SU-DHL-6 (cell line): ENCODE results near the gene CTRB1.
"Not testable (repeated sequence)": the region's sequence is repeated elsewhere in the genome, so short reads cannot be mapped to it uniquely, and the experiment has no call there.

Experiments used
- H2AFZ ChIP-seq: fragments of 200-600 bp; sonication (generic); 2 replicates; pipeline ENCODE4 v1.6.1; 2014; ENCODE audit warnings: low read depth, mild to moderate bottlenecking, moderate library complexity, mixed read lengths, antibody characterized with exemption, low read length; ENCODE audit not compliant: severe bottlenecking
- H3F3A ChIP-seq: fragments of 200-600 bp; shearing (Covaris generic); 2 replicates; pipeline ENCODE4 v1.6.0; 2016; ENCODE audit warnings: antibody characterized with exemption, mild to moderate bottlenecking; ENCODE audit not compliant: insufficient read depth
- H3K27ac ChIP-seq: fragments of 200-600 bp; sonication (generic); 2 replicates; pipeline ENCODE4 v1.5.1; 2016; ENCODE audit warnings: low read depth, mild to moderate bottlenecking, low read length, moderate library complexity, mixed read lengths
- H3K27me3 ChIP-seq: fragments of 200-600 bp; sonication (generic), shearing (Covaris generic); 2 replicates; pipeline ENCODE4 v1.6.0; 2014; ENCODE audit warnings: mild to moderate bottlenecking, low read length
- H3K36me3 ChIP-seq: fragments of 200-600 bp; sonication (generic); 2 replicates; pipeline ENCODE4 v1.6.1; 2014; ENCODE audit warnings: mild to moderate bottlenecking, low read length, mixed read lengths
- H3K4me2 ChIP-seq: fragments of 300-600, 200-600 bp; shearing (Covaris generic), sonication (generic); 2 replicates; pipeline ENCODE4 v1.6.0; 2014; ENCODE audit warnings: low read length, low read depth, mild to moderate bottlenecking; ENCODE audit not compliant: poor library complexity, severe bottlenecking
- H3K4me3 ChIP-seq: fragments of 200-600 bp; sonication (generic); 2 replicates; pipeline ENCODE4 v1.5.1; 2014; ENCODE audit warnings: antibody characterized with exemption, low read length, mild to moderate bottlenecking, mixed read lengths; ENCODE audit not compliant: insufficient read depth, poor library complexity, severe bottlenecking
- H3K79me2 ChIP-seq: fragments of 200-600 bp; sonication (generic); 2 replicates; pipeline ENCODE4 v1.6.1; 2014; ENCODE audit warnings: mild to moderate bottlenecking, low read length, moderate library complexity; ENCODE audit not compliant: insufficient read depth
- H3K9ac ChIP-seq: fragments of 200-600 bp; sonication (generic); 2 replicates; pipeline ENCODE4 v1.7.0; 2014; ENCODE audit warnings: mild to moderate bottlenecking, low read length
- H3K9me2 ChIP-seq: fragments of 200-600 bp; sonication (generic); replicated peaks from 2 replicates; pipeline ENCODE4 v1.6.1; 2014; ENCODE audit warnings: low read length; ENCODE audit not compliant: insufficient read depth
- H3K9me3 ChIP-seq: fragments of 200-600 bp; sonication (generic); 2 replicates; pipeline ENCODE4 v1.6.1; 2014; ENCODE audit warnings: low read length, mixed read lengths; ENCODE audit not compliant: insufficient read depth
- H4K20me1 ChIP-seq: fragments of 200-600 bp; sonication (generic); 2 replicates; pipeline ENCODE4 v1.6.1; 2014; ENCODE audit warnings: low read depth, mild to moderate bottlenecking, antibody characterized with exemption, low read length, moderate library complexity, mixed read lengths
- EZH2phosphoT487 ChIP-seq: fragments of 200-600 bp; sonication (generic), shearing (Covaris generic); conservative IDR thresholded peaks from 2 replicates; pipeline ENCODE4 v1.6.1; 2018; ENCODE audit warnings: mild to moderate bottlenecking, antibody characterized with exemption, low read length, moderate library complexity, mixed read lengths
- TF ChIP-seq, protein P1 (sequence below): fragments of 200-600 bp; sonication (generic); IDR thresholded peaks from one replicate; pipeline ENCODE4 v1.5.1; 2017; ENCODE audit warnings: antibody characterized with exemption, mild to moderate bottlenecking, low read length, moderate library complexity; ENCODE audit not compliant: insufficient read depth, poor library complexity, severe bottlenecking

The CTRB1 gene

DNA sequence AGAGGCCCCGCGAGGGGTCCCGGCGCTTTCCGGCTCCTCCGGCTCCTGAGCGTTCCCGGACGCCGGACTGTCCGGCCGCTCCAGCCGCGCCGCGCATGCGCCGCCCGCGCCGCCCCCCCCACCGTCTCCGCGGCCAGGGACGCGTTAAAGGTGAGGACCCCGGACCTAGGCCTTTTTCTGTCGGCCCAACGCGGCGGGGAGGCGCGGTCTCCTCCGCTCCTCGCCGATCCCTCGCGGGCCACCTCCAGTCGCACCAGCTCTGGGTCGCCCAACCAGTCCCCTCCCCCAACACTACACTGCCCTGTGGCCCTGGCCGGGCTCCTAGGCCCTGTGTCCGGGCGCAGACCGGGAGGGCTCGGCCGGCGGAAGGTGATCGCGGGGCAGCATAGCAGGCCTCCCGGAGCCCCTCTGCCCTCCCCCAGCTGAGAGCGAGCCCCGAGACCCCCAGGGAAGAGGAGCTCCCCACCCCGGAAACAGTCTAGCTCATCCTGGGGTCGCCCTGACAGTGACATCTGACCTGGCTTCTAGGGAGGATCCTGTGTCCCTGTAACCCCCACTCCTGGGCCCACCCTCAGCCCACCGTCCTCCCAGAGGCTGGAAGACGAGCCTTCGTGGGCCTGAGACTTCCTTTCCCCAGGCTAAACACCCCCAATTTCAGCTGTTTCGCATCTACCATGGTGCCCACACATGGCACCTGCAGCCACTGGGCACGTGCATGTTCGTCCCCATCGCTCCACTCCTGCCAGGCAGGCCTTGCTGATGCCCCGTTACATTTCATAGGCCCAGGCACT lies 47.3 kb downstream of the CTRB1 start:
- H3K79me2 ChIP-seq = no peaks in the 10 kb centered on the region
- peak overlapping the region; percentile 54 for H2AFZ ChIP-seq
- no peak overlapping the region for H3K27ac ChIP-seq

DNA sequence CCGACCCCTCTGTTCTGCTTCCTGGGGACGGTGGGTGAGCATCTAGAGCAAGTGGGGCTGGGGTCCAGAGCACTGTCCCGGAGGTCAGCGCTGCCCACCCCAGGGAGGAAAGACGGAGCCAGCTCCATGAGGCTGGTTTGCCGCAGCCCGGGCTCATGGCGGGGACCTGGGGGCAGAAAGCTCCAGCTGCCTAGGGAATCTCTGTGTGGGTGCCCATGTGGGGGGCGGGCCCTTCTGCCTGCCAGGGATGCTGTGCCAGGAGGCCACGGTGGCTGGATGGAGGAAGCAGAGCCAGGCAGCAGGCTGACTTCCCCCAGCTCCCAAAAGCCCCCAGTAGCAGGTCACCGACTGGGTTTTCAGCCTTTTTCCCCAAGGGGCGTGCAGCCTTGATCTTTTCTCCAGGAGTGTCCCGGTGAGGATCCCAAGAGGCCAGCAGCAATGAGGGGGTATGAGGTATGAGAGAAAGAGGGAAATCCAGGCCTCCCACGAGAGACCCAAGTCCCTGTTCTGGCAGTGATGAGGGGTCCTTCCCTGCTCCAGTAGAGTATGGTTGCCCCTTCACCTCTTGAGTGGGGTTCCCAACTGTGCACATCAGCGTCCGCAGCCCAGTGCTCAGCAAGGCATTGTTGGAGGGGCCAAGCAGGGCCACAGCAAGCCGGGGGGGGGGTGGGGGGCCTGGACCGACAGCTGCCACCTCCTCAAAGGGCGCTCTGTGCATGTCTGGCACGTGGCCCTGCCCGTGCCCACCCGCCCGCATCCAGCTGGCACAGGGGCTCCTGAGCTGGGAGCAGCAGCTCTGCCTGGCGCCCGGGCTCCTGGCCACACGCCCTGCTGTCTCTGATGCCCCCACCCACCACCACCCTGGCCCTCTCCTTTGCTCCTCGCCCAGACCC lies 48.2 kb downstream of the CTRB1 start:
- H3K4me2 ChIP-seq = no peak overlapping the region
- no peak overlapping the region for H3K9ac ChIP-seq
- no peak overlapping the region for H2AFZ ChIP-seq
- no peaks in the 10 kb centered on the region for H3F3A ChIP-seq
- H3K9me2 ChIP-seq = no peaks in the 10 kb centered on the region
- no peaks in the 10 kb centered on the region for H3K27me3 ChIP-seq
- no peak overlapping the region for H3K27ac ChIP-seq
- H4K20me1 ChIP-seq = no peaks in the 10 kb centered on the region
- no peaks in the 10 kb centered on the region for H3K79me2 ChIP-seq
- H3K9me3 ChIP-seq = no peaks in the 10 kb centered on the region
- H3K36me3 ChIP-seq = no peaks in the 10 kb centered on the region
- TF ChIP-seq EZH2phosphoT487 = no peak
- TF ChIP-seq, protein P1, sequence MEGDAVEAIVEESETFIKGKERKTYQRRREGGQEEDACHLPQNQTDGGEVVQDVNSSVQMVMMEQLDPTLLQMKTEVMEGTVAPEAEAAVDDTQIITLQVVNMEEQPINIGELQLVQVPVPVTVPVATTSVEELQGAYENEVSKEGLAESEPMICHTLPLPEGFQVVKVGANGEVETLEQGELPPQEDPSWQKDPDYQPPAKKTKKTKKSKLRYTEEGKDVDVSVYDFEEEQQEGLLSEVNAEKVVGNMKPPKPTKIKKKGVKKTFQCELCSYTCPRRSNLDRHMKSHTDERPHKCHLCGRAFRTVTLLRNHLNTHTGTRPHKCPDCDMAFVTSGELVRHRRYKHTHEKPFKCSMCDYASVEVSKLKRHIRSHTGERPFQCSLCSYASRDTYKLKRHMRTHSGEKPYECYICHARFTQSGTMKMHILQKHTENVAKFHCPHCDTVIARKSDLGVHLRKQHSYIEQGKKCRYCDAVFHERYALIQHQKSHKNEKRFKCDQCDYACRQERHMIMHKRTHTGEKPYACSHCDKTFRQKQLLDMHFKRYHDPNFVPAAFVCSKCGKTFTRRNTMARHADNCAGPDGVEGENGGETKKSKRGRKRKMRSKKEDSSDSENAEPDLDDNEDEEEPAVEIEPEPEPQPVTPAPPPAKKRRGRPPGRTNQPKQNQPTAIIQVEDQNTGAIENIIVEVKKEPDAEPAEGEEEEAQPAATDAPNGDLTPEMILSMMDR = no peak
- H3K4me3 ChIP-seq = no peak overlapping the region

More for the DNA sequence above, 47.3 kb downstream of the CTRB1 start:
- Histone ChIP-seq H4K20me1 (no peaks in the 10 kb centered on the region), H3K9me3 (no peaks in the 10 kb centered on the region), H3K9ac (peak overlapping the region; percentile 50; the same call in 1 of the 2 replicates), H3K4me2 (peak overlapping the region; percentile 42), H3K27me3 (no peaks in the 10 kb centered on the region), H3F3A (no peaks in the 10 kb centered on the region), H3K4me3 (peak overlapping the region; percentile 51), H3K36me3 (no peaks in the 10 kb centered on the region), H3K9me2 (no peaks in the 10 kb centered on the region)
- no peak for TF ChIP-seq EZH2phosphoT487
- TF ChIP-seq, protein P1 = no peak

DNA sequence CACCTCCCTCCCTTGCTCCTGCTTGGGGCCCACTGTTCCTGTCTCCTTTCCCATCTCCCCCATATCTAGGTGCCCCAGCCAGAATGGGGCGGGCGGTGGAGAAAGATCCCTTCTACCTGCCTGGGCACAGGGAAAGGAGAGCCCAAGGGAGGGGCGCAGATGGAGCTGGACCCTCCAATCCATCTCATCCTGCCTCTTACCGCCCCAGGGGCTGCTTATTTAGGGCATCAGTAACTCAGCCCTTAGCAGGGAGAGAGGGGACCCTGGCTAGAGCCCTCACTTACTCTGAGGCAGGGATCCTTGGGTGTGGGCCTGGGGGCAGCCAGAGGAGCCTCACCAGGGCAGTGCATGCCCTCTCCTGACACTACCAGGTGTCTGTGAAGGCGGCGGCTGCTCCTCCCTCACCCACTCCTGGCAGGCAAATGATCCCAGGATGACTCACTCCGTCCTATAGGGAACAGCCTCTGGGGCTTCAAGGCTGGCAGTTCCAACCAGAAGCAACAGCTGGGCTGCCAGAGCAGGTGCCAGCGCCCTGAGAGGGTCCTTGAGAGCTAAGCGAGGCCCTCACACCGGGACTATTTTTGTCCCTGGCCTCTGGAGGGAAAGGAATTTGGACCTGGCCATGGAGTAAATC lies 49.0 kb downstream of the CTRB1 start:
- no peak for TF ChIP-seq EZH2phosphoT487
- TF ChIP-seq, protein P1 = no peak
- H3K9me3 ChIP-seq = no peaks in the 10 kb centered on the region
- H3K27me3 ChIP-seq = no peaks in the 10 kb centered on the region
- H4K20me1 ChIP-seq = no peaks in the 10 kb centered on the region
- H3K36me3 ChIP-seq = no peaks in the 10 kb centered on the region
- H2AFZ ChIP-seq = no peak overlapping the region
- H3K9me2 ChIP-seq = no peaks in the 10 kb centered on the region
- H3F3A ChIP-seq = no peaks in the 10 kb centered on the region
- H3K27ac ChIP-seq = no peak overlapping the region
- no peaks in the 10 kb centered on the region for H3K79me2 ChIP-seq
- H3K4me2 ChIP-seq = no peak overlapping the region
- no peak overlapping the region for H3K4me3 ChIP-seq
- no peak overlapping the region for H3K9ac ChIP-seq

DNA sequence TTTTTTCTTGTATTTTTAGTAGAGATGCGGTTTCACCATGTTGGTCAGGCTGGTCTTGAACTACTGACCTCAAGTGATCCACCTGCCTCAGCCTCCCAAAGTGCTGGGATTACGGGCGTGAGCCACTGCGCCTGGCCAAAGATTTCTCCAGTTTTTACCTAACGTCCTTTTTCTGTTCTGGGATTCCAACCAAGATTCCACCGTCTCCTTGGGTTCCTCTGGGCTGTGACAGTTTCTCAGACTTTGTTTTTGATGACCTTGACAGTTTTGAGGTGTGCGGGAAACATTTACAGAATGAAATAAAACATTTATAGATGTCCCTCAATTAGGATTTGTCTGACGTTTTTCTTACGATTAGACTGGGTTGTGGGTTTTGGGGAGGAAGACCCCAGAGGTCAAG lies 50.6 kb downstream of the CTRB1 start:
- not testable (repeated sequence) for H3K79me2 ChIP-seq, H3F3A ChIP-seq, H2AFZ ChIP-seq, H3K27ac ChIP-seq, H3K9ac ChIP-seq, H3K27me3 ChIP-seq, H4K20me1 ChIP-seq, H3K36me3 ChIP-seq, H3K9me2 ChIP-seq, H3K9me3 ChIP-seq, H3K4me3 ChIP-seq, H3K4me2 ChIP-seq
